Camera-type eye (tissue), 1 donor: ENCODE measurements around the gene C19orf81. TPM values are rescaled to one million over a fixed set of nuclear protein-coding genes. Genes with fewer than 3 reads are reported as not detected.

Experiments
- total RNA-seq: library from RNA; depleted of rRNA; stranded (reverse); fragments of >200 nt; gene quantifications from one replicate; pipeline ENCODE4 v1.2.3, GENCODE V29; 2014

The C19orf81 gene
- total RNA-seq = not detected

GRCh38 chr19:50649433-50650391 is at the start of gene C19orf81:
TSS of gene C19orf81 (plus strand) at chr19:50649445. CDS start at chr19:50649445, 0 bp downstream.

GRCh38 chr19:50639121-50640112 is 9.8 kb upstream of the C19orf81 start, which contains the start of gene SYT3:
TSS of gene SYT3 (minus strand) at chr19:50639881. CDS start at chr19:50637411, 2,470 bp downstream.

Other genes starting within 250 kb of the C19orf81 start
- gene SPIB, start 230.5 kb upstream of the C19orf81 start, total RNA-seq = 0.33 TPM
- 1.2 TPM for gene MYBPC2, start 216.6 kb upstream of the C19orf81 start, total RNA-seq
- gene EMC10, start 172.9 kb upstream of the C19orf81 start, total RNA-seq = 88.8 TPM
- gene GARIN5A, start 172.6 kb upstream of the C19orf81 start, total RNA-seq = 0.55 TPM
- gene JOSD2, start 138.3 kb upstream of the C19orf81 start, total RNA-seq = 8.0 TPM
- not detected for gene ASPDH, start 135.5 kb upstream of the C19orf81 start, total RNA-seq
- 38.4 TPM for gene LRRC4B, start 81.0 kb upstream of the C19orf81 start, total RNA-seq
- 6.8 TPM for gene SYT3, start 9.6 kb upstream of the C19orf81 start, total RNA-seq
- 12.0 TPM for gene SHANK1, start 70.4 kb downstream of the C19orf81 start, total RNA-seq
- gene CLEC11A, start 73.9 kb downstream of the C19orf81 start, total RNA-seq = 38.8 TPM
- gene GPR32, start 121.0 kb downstream of the C19orf81 start, total RNA-seq = not detected
- gene ACP4, start 141.0 kb downstream of the C19orf81 start, total RNA-seq = not detected
- gene KLK1, start 174.3 kb downstream of the C19orf81 start, total RNA-seq = not detected
- gene KLK15, start 184.1 kb downstream of the C19orf81 start, total RNA-seq = not detected
- gene KLK3, start 205.5 kb downstream of the C19orf81 start, total RNA-seq = not detected
- not detected for gene KLK2, start 224.0 kb downstream of the C19orf81 start, total RNA-seq